DOHH2 (cell line): Measurements from ENCODE around the gene SLAMF1.
"Not testable (repeated sequence)": the region's sequence is repeated elsewhere in the genome, so short reads cannot be mapped to it uniquely, and the experiment has no call there.

Experiments
- CTCF ChIP-seq: fragments of 200-600 bp; sonication (generic); IDR thresholded peaks from one replicate; pipeline ENCODE4 v1.5.1; 2014; ENCODE audit warnings: antibody characterized with exemption, mild to moderate bottlenecking, low read depth, low read length; ENCODE audit not compliant: poor library complexity, severe bottlenecking
- EZH2phosphoT487 ChIP-seq: fragments of 200-600 bp; sonication (generic); IDR thresholded peaks from 2 replicates; pipeline ENCODE4 v1.6.1; 2017; ENCODE audit warnings: borderline replicate concordance, mild to moderate bottlenecking, antibody characterized with exemption, low read length, moderate library complexity, mixed read lengths

GRCh38 chr1:160582976-160583375 is 63.9 kb downstream of the SLAMF1 start:
- TF ChIP-seq CTCF, EZH2phosphoT487: not testable (repeated sequence)
